HG03095 (cell line): ENCODE results near the gene PCDHB8.
"Not testable (repeated sequence)": the region's sequence is repeated elsewhere in the genome, so short reads cannot be mapped to it uniquely, and the experiment has no call there.

ENCODE experiments used
- ATAC-seq: cut with Tn5 transposase; IDR thresholded peaks from one replicate; pipeline ENCODE4 v1.9.1; 2021; ENCODE audit warnings: moderate library complexity; ENCODE audit not compliant: unreplicated experiment

Gene PCDHB8

GRCh38 chr5:141177577-141178191 lies at the start of gene PCDHB8:
Gene PCDHB8 (plus strand): TSS chr5:141177790. CDS start chr5:141178035, 245 bp downstream.
- ATAC-seq = not testable (repeated sequence)

GRCh38 chr5:141135030-141135717 lies 42.4 kb upstream of the PCDHB8 start, which contains the start of gene PCDHB5:
Gene PCDHB5 (plus strand): TSS chr5:141135206. CDS start chr5:141135435, 229 bp downstream.
- ATAC-seq = no peak

DNA sequence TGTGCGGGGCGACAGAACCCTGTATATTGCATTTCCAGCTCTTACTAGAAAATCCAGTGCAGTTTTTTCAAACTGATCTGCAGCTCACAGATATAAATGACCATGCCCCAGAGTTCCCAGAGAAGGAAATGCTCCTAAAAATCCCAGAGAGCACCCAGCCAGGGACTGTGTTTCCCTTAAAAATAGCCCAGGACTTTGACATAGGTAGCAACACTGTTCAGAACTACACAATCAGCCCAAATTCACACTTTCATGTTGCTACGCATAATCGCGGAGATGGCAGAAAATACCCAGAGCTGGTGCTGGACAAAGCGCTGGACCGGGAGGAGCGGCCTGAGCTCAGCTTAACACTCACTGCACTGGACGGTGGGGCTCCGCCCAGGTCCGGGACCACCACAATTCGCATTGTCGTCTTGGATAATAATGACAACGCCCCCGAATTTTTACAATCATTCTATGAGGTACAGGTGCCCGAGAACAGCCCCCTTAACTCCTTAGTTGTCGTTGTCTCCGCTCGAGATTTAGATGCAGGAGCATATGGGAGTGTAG lies 41.8 kb upstream of the PCDHB8 start:
- no peak for ATAC-seq

DNA sequence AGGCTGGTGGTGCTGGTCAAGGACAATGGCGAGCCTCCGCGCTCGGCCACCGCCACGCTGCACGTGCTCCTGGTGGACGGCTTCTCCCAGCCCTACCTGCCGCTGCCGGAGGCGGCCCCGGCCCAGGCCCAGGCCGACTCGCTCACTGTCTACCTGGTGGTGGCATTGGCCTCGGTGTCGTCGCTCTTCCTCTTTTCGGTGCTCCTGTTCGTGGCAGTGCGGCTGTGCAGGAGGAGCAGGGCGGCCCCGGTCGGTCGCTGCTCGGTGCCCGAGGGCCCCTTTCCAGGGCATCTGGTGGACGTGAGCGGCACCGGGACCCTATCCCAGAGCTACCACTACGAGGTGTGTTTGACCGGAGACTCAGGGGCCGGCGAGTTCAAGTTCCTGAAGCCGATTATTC lies 40.2 kb upstream of the PCDHB8 start:
- not testable (repeated sequence) for ATAC-seq

- no peak for ATAC-seq
These were observed 27.8 kb upstream of the PCDHB8 start, which contains the start of gene PCDHB6 for GRCh38 chr5:141149812-141150211. Gene PCDHB6 (plus strand): TSS chr5:141150057. CDS start chr5:141150258, 201 bp downstream.

- ATAC-seq = no peak
These were observed 27.2 kb upstream of the PCDHB8 start for GRCh38 chr5:141150224-141150992.

DNA sequence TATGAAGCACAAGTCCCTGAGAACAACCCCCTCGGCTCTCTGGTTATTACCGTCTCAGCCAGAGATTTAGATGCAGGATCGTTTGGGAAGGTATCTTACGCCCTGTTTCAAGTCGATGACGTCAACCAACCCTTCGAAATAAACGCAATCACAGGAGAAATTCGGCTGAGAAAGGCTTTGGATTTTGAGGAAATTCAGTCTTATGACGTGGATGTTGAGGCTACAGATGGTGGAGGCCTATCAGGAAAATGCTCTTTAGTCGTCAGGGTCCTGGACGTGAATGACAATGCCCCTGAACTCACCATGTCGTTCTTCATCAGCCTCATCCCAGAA lies 26.6 kb upstream of the PCDHB8 start:
- ATAC-seq = no peak

GRCh38 chr5:141151632-141152031 lies 26.0 kb upstream of the PCDHB8 start:
- not testable (repeated sequence) for ATAC-seq

GRCh38 chr5:141152096-141152495 lies 25.5 kb upstream of the PCDHB8 start:
- ATAC-seq = not testable (repeated sequence)

GRCh38 chr5:141155540-141156374 lies 21.8 kb upstream of the PCDHB8 start:
- ATAC-seq = no peak

DNA sequence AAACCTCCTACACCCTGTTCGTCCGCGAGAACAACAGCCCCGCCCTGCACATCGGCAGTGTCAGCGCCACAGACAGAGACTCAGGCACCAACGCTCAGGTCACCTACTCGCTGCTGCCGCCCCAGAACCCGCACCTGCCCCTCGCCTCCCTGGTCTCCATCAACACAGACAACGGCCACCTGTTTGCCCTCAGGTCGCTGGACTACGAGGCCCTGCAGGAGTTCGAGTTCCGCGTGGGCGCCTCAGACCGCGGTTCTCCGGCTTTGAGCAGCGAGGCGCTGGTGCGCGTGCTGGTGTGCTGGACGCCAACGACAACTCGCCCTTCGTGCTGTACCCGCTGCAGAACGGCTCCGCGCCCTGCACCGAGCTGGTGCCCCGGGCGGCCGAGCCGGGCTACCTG lies 20.2 kb upstream of the PCDHB8 start:
- ATAC-seq = not testable (repeated sequence)

DNA sequence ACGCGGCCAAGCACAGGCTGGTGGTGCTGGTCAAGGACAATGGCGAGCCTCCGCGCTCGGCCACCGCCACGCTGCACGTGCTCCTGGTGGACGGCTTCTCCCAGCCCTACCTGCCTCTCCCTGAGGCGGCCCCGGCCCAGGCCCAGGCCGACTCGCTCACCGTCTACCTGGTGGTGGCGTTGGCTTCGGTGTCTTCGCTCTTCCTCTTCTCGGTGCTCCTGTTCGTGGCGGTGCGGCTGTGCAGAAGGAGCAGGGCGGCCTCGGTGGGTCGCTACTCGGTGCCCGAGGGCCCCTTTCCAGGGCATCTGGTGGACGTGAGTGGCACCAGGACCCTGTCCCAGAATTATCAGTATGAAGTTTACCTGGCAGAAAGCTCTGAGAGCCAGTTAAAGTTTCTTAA lies 19.7 kb upstream of the PCDHB8 start:
- ATAC-seq = not testable (repeated sequence)

GRCh38 chr5:141172381-141173204 lies 5.0 kb upstream of the PCDHB8 start, which contains the start of gene PCDHB7:
Gene PCDHB7 (plus strand): TSS chr5:141172644. CDS start chr5:141172836, 192 bp downstream.
- no peak for ATAC-seq

- ATAC-seq = not testable (repeated sequence)
These were observed 3.1 kb upstream of the PCDHB8 start for GRCh38 chr5:141174291-141175104.

DNA sequence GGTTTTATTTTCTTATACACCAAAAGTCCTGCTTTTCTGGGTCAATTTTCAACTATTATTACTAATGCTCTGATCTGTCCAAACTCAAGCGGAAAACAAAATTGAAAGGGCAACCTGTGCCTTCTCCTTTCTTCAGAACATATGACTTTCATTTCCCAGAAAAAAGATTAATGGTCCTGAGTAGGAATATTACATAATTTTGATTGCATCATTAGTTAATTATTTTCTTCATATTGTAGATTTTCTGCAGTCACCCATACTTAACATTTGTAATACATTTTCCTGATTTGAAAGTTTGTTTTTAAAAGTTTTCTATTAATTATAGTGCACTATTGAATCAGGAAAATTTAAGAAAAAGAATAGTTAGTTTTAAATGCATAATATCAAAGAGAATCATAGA lies 1.7 kb upstream of the PCDHB8 start:
- ATAC-seq = no peak

DNA sequence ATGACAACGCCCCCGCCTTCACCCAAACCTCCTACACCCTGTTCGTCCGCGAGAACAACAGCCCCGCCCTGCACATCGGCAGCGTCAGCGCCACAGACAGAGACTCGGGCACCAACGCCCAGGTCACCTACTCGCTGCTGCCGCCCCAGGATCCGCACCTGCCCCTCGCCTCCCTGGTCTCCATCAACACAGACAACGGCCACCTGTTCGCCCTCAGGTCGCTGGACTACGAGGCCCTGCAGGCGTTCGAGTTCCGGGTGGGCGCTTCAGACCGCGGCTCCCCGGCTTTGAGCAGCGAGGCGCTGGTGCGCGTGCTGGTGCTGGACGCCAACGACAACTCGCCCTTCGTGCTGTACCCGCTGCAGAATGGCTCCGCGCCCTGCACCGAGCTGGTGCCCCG lies 1.8 kb downstream of the PCDHB8 start:
- not testable (repeated sequence) for ATAC-seq

DNA sequence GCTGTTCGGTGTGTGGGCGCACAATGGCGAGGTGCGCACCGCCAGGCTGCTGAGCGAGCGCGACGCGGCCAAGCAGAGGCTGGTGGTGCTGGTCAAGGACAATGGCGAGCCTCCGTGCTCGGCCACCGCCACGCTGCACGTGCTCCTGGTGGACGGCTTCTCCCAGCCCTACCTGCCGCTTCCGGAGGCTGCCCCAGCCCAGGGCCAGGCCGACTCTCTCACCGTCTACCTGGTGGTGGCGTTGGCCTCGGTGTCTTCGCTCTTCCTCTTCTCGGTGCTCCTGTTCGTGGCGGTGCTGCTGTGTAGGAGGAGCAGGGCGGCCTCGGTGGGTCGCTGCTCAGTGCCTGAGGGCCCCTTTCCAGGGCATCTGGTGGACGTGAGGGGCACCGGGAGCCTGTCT lies 2.3 kb downstream of the PCDHB8 start:
- not testable (repeated sequence) for ATAC-seq

DNA sequence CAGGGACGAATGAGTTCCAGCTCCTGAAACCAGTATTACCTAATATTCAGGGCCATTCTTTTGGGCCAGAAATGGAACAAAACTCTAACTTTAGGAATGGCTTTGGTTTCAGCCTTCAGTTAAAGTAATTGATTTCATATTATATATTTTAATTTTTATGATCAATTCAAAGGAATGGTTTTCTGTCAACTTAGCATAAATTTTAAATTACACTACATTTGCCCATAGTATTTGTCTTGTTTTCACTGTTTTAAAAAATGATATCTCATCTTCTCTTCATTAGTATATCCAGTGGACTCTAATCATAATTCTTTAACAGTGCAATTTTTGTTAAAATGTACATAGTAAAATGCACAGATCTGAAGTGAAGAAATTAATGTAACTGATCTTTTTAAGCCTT lies 2.7 kb downstream of the PCDHB8 start:
- no peak for ATAC-seq

- no peak for ATAC-seq
These were observed 4.7 kb downstream of the PCDHB8 start, which contains the start of gene PCDHB16 for GRCh38 chr5:141182248-141182647. Gene PCDHB16 (plus strand): TSS chr5:141182387. CDS start chr5:141182560, 173 bp downstream.
